Activated CD4-positive, alpha-beta T cell treated with anti-CD3 and anti-CD28 coated beads, Interleukin-2, amount 50 U/mL, for 48 hours (primary cell): ENCODE results near the gene CYP2A6.
"Not testable (repeated sequence)": the region's sequence is repeated elsewhere in the genome, so short reads cannot be mapped to it uniquely, and the experiment has no call there.

Experiments
- DNase-seq, 2 experiments: peaks; one replicate each; pipeline ENCODE4 v3.0.0-alpha.2; 2020

The CYP2A6 gene, protein sequence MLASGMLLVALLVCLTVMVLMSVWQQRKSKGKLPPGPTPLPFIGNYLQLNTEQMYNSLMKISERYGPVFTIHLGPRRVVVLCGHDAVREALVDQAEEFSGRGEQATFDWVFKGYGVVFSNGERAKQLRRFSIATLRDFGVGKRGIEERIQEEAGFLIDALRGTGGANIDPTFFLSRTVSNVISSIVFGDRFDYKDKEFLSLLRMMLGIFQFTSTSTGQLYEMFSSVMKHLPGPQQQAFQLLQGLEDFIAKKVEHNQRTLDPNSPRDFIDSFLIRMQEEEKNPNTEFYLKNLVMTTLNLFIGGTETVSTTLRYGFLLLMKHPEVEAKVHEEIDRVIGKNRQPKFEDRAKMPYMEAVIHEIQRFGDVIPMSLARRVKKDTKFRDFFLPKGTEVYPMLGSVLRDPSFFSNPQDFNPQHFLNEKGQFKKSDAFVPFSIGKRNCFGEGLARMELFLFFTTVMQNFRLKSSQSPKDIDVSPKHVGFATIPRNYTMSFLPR

DNA sequence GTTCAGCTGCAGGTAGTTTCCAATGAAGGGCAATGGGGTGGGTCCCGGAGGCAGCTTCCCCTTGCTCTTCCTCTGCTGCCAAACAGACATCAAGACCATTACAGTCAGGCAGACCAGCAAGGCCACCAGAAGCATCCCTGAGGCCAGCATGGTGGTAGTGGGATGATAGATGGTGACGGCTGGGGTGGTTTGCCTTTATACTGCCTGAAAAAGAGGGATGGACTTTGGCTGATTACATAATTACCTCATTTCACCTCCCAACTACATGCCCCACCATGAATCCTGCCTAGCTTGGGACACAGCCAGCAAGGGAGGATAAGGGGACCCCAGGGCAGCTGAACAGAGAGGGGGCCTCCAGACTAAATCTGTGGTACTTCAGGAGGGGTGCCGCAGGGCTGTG is at the start of gene CYP2A6:
Gene CYP2A6 (minus strand): TSS at position 171 of the 400 bp plus-strand sequence. CDS start 21 bp downstream, at position 150.
- DNase-seq = not testable (repeated sequence)

DNA sequence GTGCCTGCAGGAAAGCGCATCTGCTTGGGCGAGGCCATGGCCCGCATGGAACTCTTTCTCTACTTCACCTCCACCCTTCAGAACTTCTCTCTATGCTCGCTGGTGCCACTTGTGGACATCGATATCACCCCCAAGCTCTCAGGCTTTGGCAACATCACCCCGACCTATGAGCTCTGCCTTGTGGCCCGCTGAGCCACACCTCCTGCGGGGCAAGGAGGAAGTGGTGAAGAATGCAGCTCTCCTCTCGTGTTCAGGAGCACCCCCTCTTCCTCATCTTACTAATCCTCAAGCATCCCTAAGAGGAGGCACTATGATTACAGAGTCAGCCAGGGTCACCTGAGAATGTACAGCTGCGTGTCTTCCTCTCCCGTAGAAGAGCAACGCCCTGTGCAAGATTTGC is 49.7 kb upstream of the CYP2A6 start:
- DNase-seq = not testable (repeated sequence)

DNA sequence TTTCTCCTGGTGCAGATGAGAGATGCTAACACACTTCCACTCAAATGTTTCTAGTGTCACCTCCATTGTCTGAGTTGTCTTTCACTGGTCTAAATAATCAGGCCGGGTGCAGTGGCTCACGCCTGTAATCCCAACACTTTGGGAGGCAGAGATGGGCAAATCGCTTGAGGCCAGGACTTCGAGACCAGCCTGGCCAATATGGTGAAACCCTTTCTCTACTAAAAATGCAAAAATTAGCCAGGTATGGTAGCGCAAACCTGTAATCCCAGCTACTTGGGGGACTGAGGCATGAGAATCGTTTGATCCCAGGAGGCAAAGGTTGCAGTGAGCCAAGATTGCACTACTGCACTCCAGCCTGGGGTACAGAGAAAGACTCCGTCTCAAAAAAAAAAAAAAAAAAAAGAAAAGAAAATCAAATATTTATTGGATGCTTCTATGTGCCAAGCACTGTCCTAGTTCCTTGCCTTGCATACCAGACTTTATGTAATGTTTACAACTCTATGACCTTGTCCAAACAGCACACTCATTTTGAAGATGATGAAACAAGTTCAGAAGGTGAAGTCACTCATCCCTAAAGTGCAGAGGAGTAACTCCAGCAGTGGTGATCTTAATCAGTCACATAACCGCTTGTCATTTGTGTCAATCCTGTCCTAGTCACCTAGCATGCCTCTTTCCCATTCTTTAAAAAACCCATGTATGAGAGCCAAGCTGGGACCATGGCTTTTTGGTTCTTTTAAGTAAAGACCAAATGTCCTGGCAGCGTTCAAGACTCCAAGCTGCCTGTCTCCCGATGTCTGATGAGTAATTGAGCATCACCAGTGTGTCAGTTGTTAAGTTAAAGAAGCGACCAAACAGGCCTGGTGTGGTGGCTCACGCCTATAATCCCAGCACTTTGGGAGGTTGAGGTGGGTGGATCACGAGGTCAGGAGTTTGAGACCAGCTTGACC is 46.9 kb upstream of the CYP2A6 start:
- DNase-seq = not testable (repeated sequence)

DNA sequence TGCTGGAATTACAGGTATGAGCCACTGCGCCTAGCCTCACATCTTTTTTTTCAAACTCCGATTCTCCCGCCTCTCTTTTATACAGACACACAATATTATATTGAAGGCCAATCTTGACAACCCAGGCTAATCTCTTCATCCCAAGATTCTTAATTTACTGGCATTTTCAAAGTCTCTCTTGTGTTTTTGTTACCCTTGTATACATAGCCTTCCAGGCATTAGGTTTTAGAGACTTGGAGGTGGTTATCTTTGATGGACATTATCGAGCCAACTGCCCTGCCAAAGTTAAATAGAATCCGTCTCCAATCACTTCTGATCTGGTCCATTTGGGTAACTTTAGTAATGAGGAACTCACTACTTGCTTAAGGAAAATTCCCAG is 46.2 kb upstream of the CYP2A6 start:
- no peak for DNase-seq

DNA sequence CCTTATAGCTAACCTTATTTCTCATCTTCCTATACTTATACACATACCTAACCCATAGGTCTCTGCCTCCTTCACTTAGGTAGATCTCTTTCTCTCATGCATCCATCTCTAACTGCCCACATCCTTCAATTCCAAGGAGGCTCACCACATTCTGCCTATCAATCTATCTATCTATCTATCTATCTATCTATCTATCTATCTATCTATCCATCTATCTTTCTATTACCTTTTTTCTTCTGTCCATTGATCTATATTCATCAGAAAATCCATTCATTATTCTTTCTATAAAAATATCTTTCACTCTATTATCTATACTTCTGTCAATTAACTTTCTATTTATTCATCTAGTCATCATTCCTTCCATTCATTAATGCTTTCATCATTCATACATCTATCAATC is 42.9 kb upstream of the CYP2A6 start:
- no peak for DNase-seq

DNA sequence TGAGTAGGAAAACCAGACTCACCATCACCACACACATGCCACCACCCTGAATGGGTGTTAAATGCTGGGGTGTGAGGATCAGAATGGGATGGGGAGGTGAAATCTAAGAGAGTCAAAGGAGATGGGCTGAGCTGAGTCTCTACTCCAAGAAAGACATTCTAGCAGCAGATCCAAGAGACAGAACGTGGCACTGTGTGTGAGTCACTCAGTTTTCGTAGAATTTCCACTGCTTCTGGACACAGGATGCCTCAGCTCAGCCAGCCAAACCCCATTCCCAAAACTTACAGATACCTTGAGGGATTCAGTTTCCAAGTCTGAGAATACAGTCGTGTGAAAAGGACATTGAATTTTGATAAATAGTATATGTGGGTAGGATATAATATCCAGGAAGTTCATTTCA is 39.1 kb upstream of the CYP2A6 start:
- no peak for DNase-seq

DNA sequence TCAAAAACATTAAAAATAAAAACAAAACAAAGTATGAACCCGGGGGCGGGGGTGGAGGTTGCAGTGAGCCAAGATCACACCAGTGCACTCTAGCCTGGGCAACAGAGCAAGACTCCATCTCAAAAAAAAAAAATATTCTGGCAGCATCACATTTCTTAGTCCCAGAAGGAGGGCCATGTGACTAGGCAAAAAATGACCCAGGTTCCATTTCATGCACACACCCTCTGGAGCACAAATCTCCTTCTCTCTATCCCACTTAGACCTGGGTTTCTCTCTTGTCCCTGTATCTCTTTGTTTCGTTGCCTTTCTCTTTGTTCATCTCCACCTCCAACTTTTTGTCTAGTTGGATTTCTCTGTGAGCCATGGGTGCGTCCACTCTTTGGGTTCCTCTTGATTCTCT is 37.9 kb upstream of the CYP2A6 start:
- no peak for DNase-seq

DNA sequence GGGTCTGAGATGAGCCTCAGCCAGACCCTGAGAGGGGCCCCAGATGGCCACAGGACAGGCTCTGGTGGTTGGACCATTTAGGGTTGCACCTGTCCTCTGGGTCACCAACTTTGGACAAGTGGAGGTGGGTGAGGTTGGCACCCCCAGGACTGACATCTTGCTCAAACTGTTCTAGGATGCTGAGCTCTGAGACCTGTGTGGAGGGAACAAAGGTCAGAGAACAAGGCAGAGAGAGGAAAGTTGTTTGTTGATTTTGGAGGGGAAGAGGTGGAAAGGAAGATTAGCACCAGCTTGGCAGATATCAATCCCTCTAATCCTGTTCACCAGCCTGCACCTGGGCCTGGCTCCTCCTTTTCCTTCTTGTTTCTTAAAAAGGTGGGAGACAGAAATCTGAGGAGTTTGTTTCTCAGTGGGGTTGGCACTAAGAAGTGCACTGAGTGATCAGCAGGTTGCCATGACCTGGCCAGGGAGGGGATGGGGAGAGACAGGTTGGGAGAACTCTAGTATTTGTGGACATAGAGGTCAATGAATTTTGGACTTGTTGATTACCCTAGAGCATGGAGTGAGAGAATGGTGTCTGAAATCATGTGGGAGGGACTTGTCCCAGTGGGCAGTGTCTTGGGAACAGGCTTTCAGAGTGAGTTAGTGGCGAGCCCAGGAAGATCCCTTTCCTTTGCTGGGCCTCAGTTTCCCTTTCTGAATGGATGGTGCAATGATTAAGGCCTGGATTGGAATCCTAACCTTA is 34.1 kb upstream of the CYP2A6 start:
- not testable (repeated sequence) for DNase-seq

DNA sequence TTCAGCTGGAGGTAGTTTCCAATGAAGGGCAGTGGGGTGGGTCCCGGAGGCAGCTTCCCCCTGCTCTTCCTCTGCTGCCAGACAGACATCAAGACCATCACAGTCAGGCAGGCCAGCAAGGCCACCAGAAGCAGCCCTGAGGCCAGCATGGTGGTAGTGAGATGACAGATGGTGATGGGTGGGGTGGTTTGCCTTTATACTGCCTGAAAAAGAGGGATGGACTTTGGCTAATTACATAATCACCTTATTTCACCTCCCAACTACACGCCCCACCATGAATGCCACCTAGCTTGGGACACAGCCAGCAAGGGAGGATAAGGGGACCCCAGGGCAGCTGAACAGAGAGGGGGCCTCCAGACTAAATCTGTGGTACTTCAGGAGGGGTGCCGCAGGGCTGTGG is 31.8 kb upstream of the CYP2A6 start, which contains the start of gene CYP2A7:
Gene CYP2A7 (minus strand): TSS at position 170 of the 400 bp plus-strand sequence. CDS start 21 bp downstream, at position 149.
- DNase-seq = not testable (repeated sequence)

DNA sequence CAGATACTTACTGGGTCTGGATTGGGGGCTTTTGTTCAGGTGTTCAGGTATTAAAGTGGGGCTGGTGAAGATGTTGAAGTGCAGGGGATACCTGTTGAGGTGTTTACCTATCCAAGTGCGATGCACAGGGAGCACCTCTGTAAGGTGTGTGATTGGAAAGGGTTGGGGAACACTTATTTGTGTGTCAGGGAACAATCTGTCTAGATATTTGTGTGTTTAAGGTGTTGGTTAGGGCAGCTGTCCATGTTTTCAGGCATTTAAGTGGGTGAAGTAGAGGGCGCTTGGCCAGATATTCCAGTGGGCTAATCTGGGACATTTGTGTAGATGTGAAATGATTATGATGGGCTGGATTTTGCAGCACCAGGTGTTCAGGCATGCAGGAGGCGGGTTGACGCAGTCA is 29.1 kb upstream of the CYP2A6 start:
- DNase-seq = not testable (repeated sequence)

DNA sequence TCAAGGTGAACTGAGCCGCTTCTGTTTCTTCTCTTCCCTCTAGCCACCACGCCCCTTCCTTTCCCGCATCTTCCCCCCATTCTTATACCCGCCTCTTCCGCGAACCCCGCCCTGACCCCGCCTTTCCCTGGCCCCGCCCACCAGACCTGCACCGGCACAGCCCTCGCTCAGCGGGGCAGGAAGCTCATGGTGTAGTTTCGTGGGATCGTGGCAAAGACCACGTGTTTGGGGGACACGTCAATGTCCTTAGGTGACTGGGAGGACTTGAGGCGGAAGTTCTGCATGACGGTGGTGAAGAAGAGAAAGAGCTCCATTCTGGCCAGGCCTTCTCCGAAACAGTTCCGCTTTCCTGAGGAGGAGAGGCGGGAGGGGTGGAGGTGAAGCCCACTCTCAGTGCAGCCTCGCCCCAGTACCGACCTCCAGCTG is 25.3 kb upstream of the CYP2A6 start:
- peak; percentile 98 to 99 for DNase-seq

DNA sequence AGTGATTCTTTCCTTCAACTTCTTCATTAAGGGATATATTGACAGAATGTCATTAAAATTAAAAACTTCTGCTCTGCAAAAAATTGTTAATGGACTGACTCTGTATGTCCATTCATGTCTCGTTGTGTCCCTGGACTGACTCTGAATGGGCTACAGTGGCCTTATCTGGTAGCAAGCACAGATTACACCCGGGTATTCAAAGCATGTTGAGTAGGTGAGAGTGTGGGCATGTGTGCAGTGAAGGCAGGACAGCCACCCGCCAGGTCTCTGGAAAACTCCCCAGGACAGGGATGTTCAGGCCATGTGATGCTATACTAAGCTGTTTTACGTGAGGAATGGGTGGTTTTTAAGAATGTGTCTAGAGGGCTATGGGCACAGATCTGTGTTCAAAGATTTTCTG is 24.6 kb upstream of the CYP2A6 start:
- DNase-seq = not testable (repeated sequence)

DNA sequence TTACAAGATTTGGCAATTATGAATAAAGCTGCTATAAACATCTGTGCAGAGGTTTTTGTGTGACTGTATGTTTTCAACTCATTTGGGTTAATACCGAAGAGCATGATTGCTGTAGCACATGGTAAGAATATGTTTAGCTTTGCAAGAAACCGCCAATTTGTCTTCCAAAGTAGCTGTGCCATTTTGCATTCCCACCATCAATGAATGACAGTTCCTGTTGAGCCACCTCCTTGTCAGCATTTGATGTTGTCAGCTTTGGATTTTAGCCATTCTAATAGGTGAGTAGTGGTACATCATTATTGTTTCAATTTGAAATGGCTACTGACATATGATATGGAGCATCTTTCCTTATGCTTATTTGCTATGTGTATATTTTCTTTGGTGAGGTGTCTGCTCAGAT is 23.6 kb upstream of the CYP2A6 start:
- DNase-seq = not testable (repeated sequence)

DNA sequence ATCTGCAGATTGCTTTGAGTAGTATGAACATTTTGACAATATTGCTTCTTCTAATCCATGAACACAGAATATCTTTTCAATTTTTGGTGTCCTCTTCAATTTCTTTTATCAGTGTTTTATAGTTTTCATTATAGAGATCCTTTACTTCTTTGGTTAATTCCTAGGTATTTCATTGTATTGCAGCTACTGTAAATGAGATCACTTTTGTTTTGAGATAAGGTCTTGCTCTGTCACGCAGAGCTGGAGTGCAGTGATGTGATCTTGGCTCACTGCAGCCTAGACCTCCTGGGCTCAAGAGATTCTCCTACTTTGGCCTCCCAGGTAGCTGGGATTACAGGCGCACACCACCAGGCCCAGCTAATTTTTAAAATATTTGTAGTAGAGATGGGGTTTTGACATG is 22.0 kb upstream of the CYP2A6 start:
- DNase-seq = no peak

DNA sequence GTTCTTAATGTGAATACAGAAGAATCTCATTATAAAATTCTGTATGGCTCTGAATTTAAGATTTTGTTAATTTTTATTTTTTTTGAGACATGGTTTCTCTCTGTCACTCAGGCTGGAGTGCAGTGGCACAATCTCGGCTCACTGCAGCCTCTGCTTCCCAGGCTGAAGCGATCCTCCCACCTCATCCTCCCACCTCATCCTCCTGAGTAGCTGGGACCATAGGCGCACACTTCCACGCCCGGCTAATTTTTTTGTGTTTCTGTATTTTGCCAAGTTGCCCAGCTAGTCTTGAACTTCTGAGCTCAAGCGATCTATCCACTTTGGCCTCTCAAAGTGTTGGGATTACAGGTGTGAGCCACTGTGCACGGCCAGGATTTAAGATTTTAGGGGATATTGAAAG is 17.5 kb upstream of the CYP2A6 start:
- no peak for DNase-seq

DNA sequence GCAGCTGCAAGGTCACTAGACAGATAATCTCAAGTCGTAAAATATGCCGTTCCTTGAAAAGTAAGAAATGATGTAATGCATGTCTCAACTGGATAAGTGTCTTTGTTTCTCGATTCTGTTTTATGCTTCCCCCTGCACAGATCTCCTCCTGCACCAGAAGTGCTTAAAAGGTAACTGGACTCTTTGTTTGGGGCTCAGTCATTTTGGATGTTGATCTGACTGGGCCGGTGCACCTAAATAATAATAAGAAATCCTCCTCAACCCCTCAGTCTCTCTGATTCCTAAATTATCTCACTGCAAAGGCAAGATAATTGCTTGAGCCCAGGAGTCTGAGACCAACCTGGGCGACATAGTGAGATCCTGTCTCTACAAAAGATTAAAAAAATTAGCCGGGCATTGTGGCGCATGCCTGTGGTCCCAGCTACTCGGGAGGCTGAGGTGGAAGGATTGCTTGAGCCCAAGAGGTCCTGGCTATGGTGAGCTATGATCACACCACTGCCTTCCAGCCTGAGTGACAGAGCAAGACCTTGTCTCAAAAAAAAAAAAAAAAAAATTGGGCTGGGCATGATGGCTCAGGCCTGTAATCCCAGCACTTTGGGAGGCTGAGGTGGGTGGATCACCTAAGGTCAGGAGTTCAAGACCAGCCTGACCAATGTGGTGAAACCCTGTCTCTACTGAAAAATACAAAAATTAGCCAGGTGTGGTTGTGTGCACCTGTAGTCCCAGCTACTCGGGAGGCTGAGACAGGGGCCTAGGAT is 14.7 kb upstream of the CYP2A6 start:
- DNase-seq = not testable (repeated sequence)

DNA sequence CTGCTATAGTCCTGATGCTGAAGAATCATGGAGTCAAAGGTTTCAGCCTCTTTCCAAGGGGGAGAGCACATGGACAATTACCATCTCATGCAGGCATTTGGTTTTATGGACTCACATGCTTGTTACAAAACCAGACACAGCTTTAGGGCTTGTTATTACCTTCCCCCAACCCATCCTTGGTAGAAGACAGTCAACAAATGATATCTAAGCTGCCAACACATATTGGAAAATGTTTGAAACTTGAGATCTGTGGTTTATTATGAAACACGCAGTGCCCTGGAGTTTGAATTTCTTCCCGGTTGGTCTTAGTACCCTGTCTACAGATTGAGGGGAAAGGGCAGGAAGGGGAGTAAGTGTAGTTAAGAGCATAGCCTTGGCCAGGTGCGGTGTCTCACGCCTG is 12.5 kb upstream of the CYP2A6 start:
- no peak for DNase-seq

DNA sequence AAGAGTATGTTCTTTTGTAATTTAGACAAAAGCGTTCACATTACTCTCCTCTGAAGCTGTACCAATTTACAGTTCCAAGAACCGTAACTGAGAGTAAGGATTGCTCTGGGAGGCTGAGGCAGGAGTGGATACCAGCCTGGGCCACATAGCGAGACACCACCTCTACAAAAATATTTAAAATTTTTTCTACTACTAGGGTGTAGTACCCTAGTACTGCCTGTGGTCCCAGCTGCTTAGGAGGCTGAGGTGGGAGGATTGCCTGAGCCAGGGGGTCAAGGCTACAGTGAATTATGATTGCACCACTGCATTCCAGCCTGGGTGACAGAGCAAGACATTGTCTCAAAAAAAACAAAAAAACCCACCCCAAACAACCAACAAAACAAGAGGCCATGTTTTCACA is 12.1 kb upstream of the CYP2A6 start:
- DNase-seq = no peak

DNA sequence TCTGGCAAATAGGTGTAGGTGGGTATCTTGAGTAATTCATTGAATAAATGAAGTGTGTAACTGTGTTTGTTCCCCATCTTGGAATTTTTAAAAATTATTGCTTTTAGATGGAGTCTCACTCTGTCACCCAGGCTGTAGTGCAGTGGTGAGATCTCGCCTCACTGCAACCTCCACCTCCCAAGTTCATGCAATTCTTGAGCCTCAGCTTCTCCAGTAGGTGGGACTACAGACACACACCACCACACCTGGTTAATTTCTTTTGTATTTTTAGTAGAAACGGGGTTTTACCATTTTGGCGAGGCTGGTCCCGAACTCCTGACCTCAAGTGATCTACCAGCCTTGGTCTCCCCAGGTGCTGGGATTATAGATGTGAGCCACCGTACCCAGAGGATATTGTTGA is 7.9 kb upstream of the CYP2A6 start:
- no peak for DNase-seq

DNA sequence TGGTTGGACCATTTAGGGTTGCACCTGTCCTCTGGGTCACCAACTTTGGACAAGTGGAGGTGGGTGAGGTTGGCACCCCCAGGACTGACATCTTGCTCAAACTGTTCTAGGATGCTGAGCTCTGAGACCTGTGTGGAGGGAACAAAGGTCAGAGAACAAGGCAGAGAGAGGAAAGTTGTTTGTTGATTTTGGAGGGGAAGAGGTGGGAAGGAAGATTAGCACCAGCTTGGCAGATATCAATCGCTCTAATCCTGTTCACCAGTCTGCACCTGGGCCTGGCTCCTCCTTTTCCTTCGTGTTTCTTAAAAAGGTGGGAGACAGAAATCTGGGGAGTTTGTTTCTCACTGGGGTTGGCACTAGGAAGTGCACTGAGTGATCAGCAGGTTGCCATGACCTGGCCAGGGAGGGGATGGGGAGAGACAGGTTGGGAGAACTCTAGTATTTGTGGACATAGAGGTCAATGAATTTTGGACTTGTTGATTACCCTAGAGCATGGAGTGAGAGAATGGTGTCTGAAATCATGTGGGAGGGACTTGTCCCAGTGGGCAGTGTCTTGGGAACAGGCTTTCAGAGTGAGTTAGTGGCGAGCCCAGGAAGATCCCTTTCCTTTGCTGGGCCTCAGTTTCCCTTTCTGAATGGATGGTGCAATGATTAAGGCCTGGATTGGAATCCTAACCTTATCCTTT is 2.4 kb upstream of the CYP2A6 start:
- not testable (repeated sequence) for DNase-seq

DNA sequence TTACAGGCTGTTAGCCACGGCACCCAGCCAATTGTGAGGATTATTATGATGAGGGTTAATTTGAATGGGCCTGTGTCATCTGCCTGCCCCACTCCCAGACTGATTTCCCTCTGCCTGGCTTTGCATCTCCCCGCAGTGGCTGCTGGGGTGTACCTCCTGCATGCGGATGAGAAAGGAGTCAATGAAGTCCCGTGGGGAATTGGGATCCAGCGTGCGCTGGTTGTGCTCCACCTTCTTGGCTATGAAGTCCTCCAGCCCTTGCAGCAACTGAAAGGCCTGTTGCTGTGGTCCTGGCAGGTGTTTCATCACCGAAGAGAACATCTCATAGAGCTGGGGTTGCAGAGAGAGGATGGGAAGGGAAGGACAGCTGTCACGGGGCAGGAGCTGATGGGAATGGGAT is 3.5 kb downstream of the CYP2A6 start:
- DNase-seq = not testable (repeated sequence)
